Measurements from ENCODE around the gene TXNDC11. TPM values are rescaled to one million over a fixed set of nuclear protein-coding genes. Genes with fewer than 3 reads are reported as not detected.
A peak's percentile ranks its signal among the peaks of the same experiment; 100 is the strongest.

TXNDC11 gene
- total RNA-seq, 2 experiments from 2014 or later = 21.7 to 24.4 TPM

GRCh38 chr16:11779074-11779473 is 36.4 kb upstream of the TXNDC11 start:
- ChIA-PET CTCF (interaction anchor here (13.0 kb wide), 1 partner anchor 16 kb away, joined by 125 read pairs; the partner anchor contains the start of gene ZC3H7A), POLR2A (no interaction called here)
- H3K27me3 Mint-ChIP-seq = no peaks in the 10 kb centered on the region
- no peak overlapping the region for H3K4me3 Mint-ChIP-seq
- H3K27ac Mint-ChIP-seq = no peak overlapping the region
- TF ChIP-seq CTCF (IDR thresholded peaks at IDR 0.05) = no peak
- no peaks in the 10 kb centered on the region for H3K9me3 Mint-ChIP-seq
- peaks cover 30% of the 10 kb centered on the region for H3K36me3 Mint-ChIP-seq (ENCODE audit: low read depth)
- H3K4me1 Mint-ChIP-seq (ENCODE audit: low read depth) = peaks cover 34% of the 10 kb centered on the region
- intact Hi-C loops (cut with micrococcal nuclease) = no loop called here
- DNase-seq = no peak
- no peak for ATAC-seq

GRCh38 chr16:11774065-11774626 is 31.5 kb upstream of the TXNDC11 start:
- Mint-ChIP-seq H3K4me1 (ENCODE audit: low read depth) (peaks cover 6% of the 10 kb centered on the region), H3K36me3 (ENCODE audit: low read depth) (peaks cover 39% of the 10 kb centered on the region), H3K4me3 (no peak overlapping the region), H3K27me3 (no peaks in the 10 kb centered on the region), H3K9me3 (no peaks in the 10 kb centered on the region), H3K27ac (peak overlapping the region; percentile 21)
- ATAC-seq (no peak), DNase-seq (no peak)
- ChIA-PET POLR2A (no interaction called here), CTCF (no interaction called here)
- no peak for TF ChIP-seq CTCF (IDR thresholded peaks at IDR 0.05)
- intact Hi-C loops (cut with micrococcal nuclease) = no loop called here

- Mint-ChIP-seq H3K4me1 (ENCODE audit: low read depth) (peaks cover 9% of the 10 kb centered on the region), H3K4me3 (no peak overlapping the region), H3K27ac (peak overlapping the region; percentile 32), H3K9me3 (no peaks in the 10 kb centered on the region), H3K36me3 (ENCODE audit: low read depth) (peaks cover 52% of the 10 kb centered on the region), H3K27me3 (no peaks in the 10 kb centered on the region)
- no peak for ATAC-seq
- ChIA-PET CTCF (no interaction called here), POLR2A (interaction anchor here (0.6 kb wide), 1 partner anchor 79 kb away, joined by 5 read pairs; no protein-coding TSS in a partner anchor)
- intact Hi-C loops (cut with micrococcal nuclease) = no loop called here
- no peak for DNase-seq
- no peak for TF ChIP-seq CTCF (IDR thresholded peaks at IDR 0.05)
These were observed 26.2 kb upstream of the TXNDC11 start for GRCh38 chr16:11768849-11769248.

- ATAC-seq (no peak), DNase-seq (no peak)
- no peaks in the 10 kb centered on the region for H3K27me3 Mint-ChIP-seq
- no peaks in the 10 kb centered on the region for H3K4me1 Mint-ChIP-seq (ENCODE audit: low read depth)
- no peak for TF ChIP-seq CTCF (IDR thresholded peaks at IDR 0.05)
- H3K9me3 Mint-ChIP-seq = no peaks in the 10 kb centered on the region
- ChIA-PET POLR2A (interaction anchor here (1.2 kb wide), 1 partner anchor 35 kb away, joined by 5 read pairs; the partner anchor contains the start of gene ZC3H7A), CTCF (no interaction called here)
- H3K27ac Mint-ChIP-seq = no peak overlapping the region
- peaks cover 55% of the 10 kb centered on the region for H3K36me3 Mint-ChIP-seq (ENCODE audit: low read depth)
- intact Hi-C loops (cut with micrococcal nuclease) = no loop called here
- H3K4me3 Mint-ChIP-seq = no peak overlapping the region
These were observed 19.8 kb upstream of the TXNDC11 start for GRCh38 chr16:11762431-11762830.

- no peaks in the 10 kb centered on the region for H3K9me3 Mint-ChIP-seq
- no peak for ATAC-seq
- no peak overlapping the region for H3K4me3 Mint-ChIP-seq
- no peak for DNase-seq
- ChIA-PET CTCF (interaction anchor here (0.6 to 1.3 kb wide), 3 partner anchors 10 to 21 kb away, joined by 3 to 4 read pairs (median 4); no protein-coding TSS in a partner anchor), POLR2A (interaction anchor here (0.6 to 1.0 kb wide), 2 partner anchors 13 to 17 kb away, joined by 3 to 4 read pairs; partner anchors contain the start of gene TXNDC11)
- peaks cover 62% of the 10 kb centered on the region for H3K36me3 Mint-ChIP-seq (ENCODE audit: low read depth)
- no peak for TF ChIP-seq CTCF (IDR thresholded peaks at IDR 0.05)
- H3K27me3 Mint-ChIP-seq = no peaks in the 10 kb centered on the region
- H3K4me1 Mint-ChIP-seq (ENCODE audit: low read depth) = no peaks in the 10 kb centered on the region
- intact Hi-C loops (cut with micrococcal nuclease) = no loop called here
- peak overlapping the region; percentile 54 for H3K27ac Mint-ChIP-seq
These were observed 17.3 kb upstream of the TXNDC11 start for GRCh38 chr16:11759997-11760396.
